Neuronal stem cell (in vitro differentiated cells): ENCODE results near the gene CLIC5. TPM values are rescaled to one million over a fixed set of nuclear protein-coding genes. Genes with fewer than 3 reads are reported as not detected.

Experiments used
- small RNA-seq: library from polyadenylated mRNA; stranded (forward); fragments of <200 nt; extraction: miRNeasy Mini kit (QIAGEN cat#:217004); gene quantifications from one replicate; pipeline ENCODE3, GENCODE V24; 2013; ENCODE audit not compliant: insufficient read depth

The CLIC5 gene

Small RNA genes lying within 50 kb of the gene (small RNA-seq; reads per million reads assigned to genes)
- gene RNU6-754P = not detected
